Spleen (tissue), 11 donors: ENCODE data around the gene RFC4. TPM values are rescaled to one million over a fixed set of nuclear protein-coding genes. Genes with fewer than 3 reads are reported as not detected.

Experiments used
- DNase-seq: peaks from one replicate; pipeline ENCODE4 v3.0.0-alpha.2; 2020
- H3K27ac ChIP-seq, 8 donors: fragments of 200-600 bp; sonication (generic) in 7 of 8; 1 replicate in 4 of 8; 2 replicates in 4 of 8; pipeline versions ENCODE4 v1.5.0 to v1.8.0; 2016 to 2021; ENCODE audit warnings: inconsistent platforms in 4 of 8, mild to moderate bottlenecking in 4 of 8, moderate library complexity in 1 of 8
- H3K27me3 ChIP-seq, 7 donors: fragments of 200-600 bp; sonication (generic) in 6 of 7; replicated peaks in 1 of 7; 1 replicate in 4 of 7; 2 replicates in 3 of 7; pipeline versions ENCODE4 v1.5.0 to v1.8.0; 2016 to 2021; ENCODE audit warnings: inconsistent platforms in 3 of 7, mild to moderate bottlenecking in 1 of 7
- H3K36me3 ChIP-seq, 6 donors: fragments of 200-600 bp; sonication (generic) in 5 of 6; 1 replicate in 4 of 6; 2 replicates in 2 of 6; pipeline versions ENCODE4 v1.5.0 to v1.8.0; 2016 to 2021; ENCODE audit warnings: inconsistent platforms in 2 of 6
- H3K4me1 ChIP-seq, 6 donors: fragments of 200-600 bp; sonication (generic) in 5 of 6; 1 replicate in 3 of 6; 2 replicates in 3 of 6; pipeline versions ENCODE4 v1.5.0 to v1.8.0; 2016 to 2021; ENCODE audit warnings: inconsistent platforms in 3 of 6
- H3K4me3 ChIP-seq, 8 donors: fragments of 200-600 bp; sonication (generic) in 7 of 8; 1 replicate in 4 of 8; 2 replicates in 4 of 8; pipeline versions ENCODE4 v1.5.0 to v1.8.0; 2016 to 2021; ENCODE audit warnings: inconsistent platforms in 4 of 8, mild to moderate bottlenecking in 4 of 8, moderate library complexity in 2 of 8
- H3K9me3 ChIP-seq, 8 donors: fragments of 200-600 bp; sonication (generic) in 7 of 8; 1 replicate in 4 of 8; 2 replicates in 4 of 8; pipeline versions ENCODE4 v1.5.0 to v1.8.0; 2016 to 2021; ENCODE audit warnings: inconsistent platforms in 4 of 8
- CTCF ChIP-seq, 11 experiments: fragments of 200-600 bp in 7 of 11; fragments of 450-650 bp in 4 of 11; sonication (generic) in 4 of 11; IDR thresholded peaks in 8 of 11; conservative IDR thresholded peaks in 3 of 11; 1 replicate in 7 of 11; 2 replicates in 4 of 11; pipeline versions ENCODE4 v1.4.0 to v1.8.0; 2016 to 2021; ENCODE audit warnings: antibody characterized with exemption in 11 of 11, inconsistent platforms in 4 of 11, mild to moderate bottlenecking in 1 of 11
- POLR2A ChIP-seq, 3 donors: fragments of 450-650 bp; IDR thresholded peaks; one replicate each; pipeline ENCODE4 v1.5.1; 2017; ENCODE audit warnings: antibody characterized with exemption in 3 of 3, mild to moderate bottlenecking in 1 of 3
- POLR2AphosphoS5 ChIP-seq, 3 donors: sonication (generic); formaldehyde crosslinking; IDR thresholded peaks; one replicate each; pipeline ENCODE4 v1.5.1; 2017; ENCODE audit warnings: antibody characterized with exemption in 3 of 3
- WGBS, 5 donors: extraction: QIAGEN DNeasy Blood & Tissue Kit in 3 of 5; methylation state at CpG; one replicate each; pipeline versions ENCODE4 v1.1.5 to v1.1.7; 2013 to 2018; 5-methylcytosine and 5-hydroxymethylcytosine counted together
- intact Hi-C: fragments of 100-400 bp; cut with DNase I; formaldehyde crosslinking; loops from one replicate; pipeline ENCODE4 v1.15.0; 2023; ENCODE audit warnings: low total_unique reads
- polyA plus RNA-seq, 3 donors: library from polyadenylated mRNA; stranded (reverse); fragments of 200-250 nt; gene quantifications; one replicate each; pipeline ENCODE4 v1.2.1, GENCODE V29; 2013
- total RNA-seq, 7 donors: library from RNA; depleted of rRNA in 3 of 7; stranded (reverse); fragments of >200 nt in 3 of 7; fragmentation: NEBNext Ultra II Directional in 4 of 7; extraction: Animal tissue kit (Norgen Biotek cat#: 25700) in 4 of 7; gene quantifications; one replicate each; pipeline versions ENCODE4 v1.1.0 to v1.2.1, GENCODE V29; 2016 to 2021
- donor health status: healthy with polysubstance abuse.
- donor health status: DM: no; HTN: no; CAD: no; lungs with moderate emphysema.
- donor health status: DM: no; HTN: no; CAD: no.
- donor health status: Bipolar disorder and iron deficiency.
- donor health status: healthy.
- donor health status: DM: no; HTN: no; CAD: no.
- donor health status: DM: yes; HTN: yes; CAD: no.

Gene RFC4
- total and polyA plus RNA-seq, 10 donors, result 14.4 to 27.2 (median 18.4) TPM

GRCh38 chr3:186802701-186803100, 3.6 kb downstream of the RFC4 start:
- DNase-seq, result no peak
- Histone ChIP-seq H3K4me3 (no peak overlapping the region), H3K27me3 (no peaks in the 10 kb centered on the region), H3K9me3 (no peaks in the 10 kb centered on the region), H3K36me3 (peaks cover 0 to 69% (median 16%) of the 10 kb centered on the region in 6 donors), H3K27ac (no peak overlapping the region), H3K4me1 (peaks cover 8 to 43% (median 22%) of the 10 kb centered on the region in 6 donors)
- no peak for TF ChIP-seq POLR2A (IDR thresholded peaks at IDR 0.05)
- no peak for TF ChIP-seq CTCF (IDR thresholded peaks at IDR 0.05 in 8 of 11, conservative IDR thresholded peaks at IDR 0.05 in 3 of 11)
- TF ChIP-seq POLR2AphosphoS5 (IDR thresholded peaks at IDR 0.05), result no peak
- intact Hi-C loops, result no loop called here
- WGBS, 5 donors, result 73 to 88% (median 80%) methylated on average over 3 of the region's 3 CpGs

- Histone ChIP-seq H3K27ac (no peak overlapping the region), H3K27me3 (no peaks in the 10 kb centered on the region), H3K36me3 (peaks cover 0 to 93% (median 25%) of the 10 kb centered on the region in 6 donors), H3K4me3 (no peak overlapping the region), H3K4me1 (peaks cover under 1 to 23% (median 9%) of the 10 kb centered on the region in 6 donors), H3K9me3 (no peaks in the 10 kb centered on the region)
- 88 to 100% (median 96%) methylated on average over 1 of the region's 1 CpG for WGBS, 5 donors
- intact Hi-C loops, result no loop called here
- TF ChIP-seq POLR2A (IDR thresholded peaks at IDR 0.05) (no peak), CTCF (IDR thresholded peaks at IDR 0.05 in 8 of 11, conservative IDR thresholded peaks at IDR 0.05 in 3 of 11) (no peak), POLR2AphosphoS5 (IDR thresholded peaks at IDR 0.05) (no peak)
- no peak for DNase-seq
Measured at GRCh38 chr3:186800285-186800684, 6.0 kb downstream of the RFC4 start.

- no peak for DNase-seq
- no peak overlapping the region for H3K27ac ChIP-seq
- H3K27me3 ChIP-seq, result no peaks in the 10 kb centered on the region
- H3K4me3 ChIP-seq, result no peak overlapping the region
- WGBS, 5 donors, result 75 to 87% (median 83%) methylated on average over 3 of the region's 3 CpGs
- TF ChIP-seq POLR2AphosphoS5 (IDR thresholded peaks at IDR 0.05), result no peak
- no peak for TF ChIP-seq CTCF (IDR thresholded peaks at IDR 0.05 in 8 of 11, conservative IDR thresholded peaks at IDR 0.05 in 3 of 11)
- TF ChIP-seq POLR2A (IDR thresholded peaks at IDR 0.05), result no peak
- H3K9me3 ChIP-seq, result no peaks in the 10 kb centered on the region
- intact Hi-C loops, result no loop called here
- peaks cover 0 to 14% (median 2%) of the 10 kb centered on the region in 6 donors for H3K4me1 ChIP-seq
- peaks cover 0 to 100% (median 30%) of the 10 kb centered on the region in 6 donors for H3K36me3 ChIP-seq
Measured at GRCh38 chr3:186798239-186798874, 7.9 kb downstream of the RFC4 start.

GRCh38 chr3:186790261-186790981, 15.9 kb downstream of the RFC4 start:
- no peak overlapping the region for H3K4me3 ChIP-seq
- no peak overlapping the region for H3K27ac ChIP-seq
- no peaks in the 10 kb centered on the region for H3K9me3 ChIP-seq
- WGBS, 5 donors, result 71 to 83% (median 75%) methylated on average over 8 of the region's 8 CpGs
- peaks cover 0 to 100% (median 69%) of the 10 kb centered on the region in 6 donors for H3K36me3 ChIP-seq
- no peaks in the 10 kb centered on the region for H3K27me3 ChIP-seq
- DNase-seq, result no peak
- TF ChIP-seq CTCF (IDR thresholded peaks at IDR 0.05 in 8 of 11, conservative IDR thresholded peaks at IDR 0.05 in 3 of 11) (no peak), POLR2A (IDR thresholded peaks at IDR 0.05) (no peak), POLR2AphosphoS5 (IDR thresholded peaks at IDR 0.05) (peak in 1 of 3 donors; percentile 80)
- intact Hi-C loops, result no loop called here
- peaks cover 29 to 49% (median 42%) of the 10 kb centered on the region in 6 donors for H3K4me1 ChIP-seq
